Inflammatory macrophage treated with lipopolysaccharide for 4 hours (primary cell): ENCODE data around the gene MLC1.
A peak's percentile ranks its signal among the peaks of the same experiment; 100 is the strongest.
"Not testable (repeated sequence)": the region's sequence is repeated elsewhere in the genome, so short reads cannot be mapped to it uniquely, and the experiment has no call there.

Experiments used
- DNase-seq: peaks from one replicate; pipeline ENCODE4 v3.0.0-alpha.2; 2020

MLC1 gene

DNA sequence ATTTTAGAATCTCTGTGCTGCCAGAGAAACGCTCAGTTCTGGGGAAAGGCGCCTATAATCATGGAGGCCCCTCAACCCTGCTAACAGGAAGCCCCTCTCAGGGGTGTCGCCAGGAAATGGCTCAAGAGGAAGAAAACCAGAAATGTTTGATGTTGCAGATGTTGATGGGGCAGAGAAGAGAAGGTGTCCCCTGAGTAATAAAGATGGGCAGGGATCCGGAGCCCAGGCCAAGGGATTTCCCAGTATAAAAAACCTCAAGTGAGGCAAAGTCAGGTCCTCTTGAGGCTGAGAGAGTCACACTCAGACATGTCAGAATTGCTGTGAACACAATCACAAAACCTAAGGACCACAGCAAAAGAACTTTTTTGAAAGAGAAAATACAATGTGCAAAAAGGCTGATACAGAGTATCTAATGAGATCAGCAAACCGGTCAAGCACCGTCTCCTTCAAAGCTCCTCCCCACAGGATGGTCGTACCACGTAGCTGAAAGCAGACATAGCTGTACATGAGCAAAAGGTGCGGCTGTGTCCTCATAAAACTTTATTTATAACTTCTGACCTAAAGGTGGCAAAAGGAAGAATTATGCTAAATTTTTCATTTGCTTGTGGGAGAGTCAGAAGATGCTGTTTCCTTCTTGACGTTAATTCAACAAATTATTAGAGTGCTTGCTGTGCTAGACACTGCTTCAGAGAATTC is 16.8 kb upstream of the MLC1 start:
- no peak for DNase-seq

DNA sequence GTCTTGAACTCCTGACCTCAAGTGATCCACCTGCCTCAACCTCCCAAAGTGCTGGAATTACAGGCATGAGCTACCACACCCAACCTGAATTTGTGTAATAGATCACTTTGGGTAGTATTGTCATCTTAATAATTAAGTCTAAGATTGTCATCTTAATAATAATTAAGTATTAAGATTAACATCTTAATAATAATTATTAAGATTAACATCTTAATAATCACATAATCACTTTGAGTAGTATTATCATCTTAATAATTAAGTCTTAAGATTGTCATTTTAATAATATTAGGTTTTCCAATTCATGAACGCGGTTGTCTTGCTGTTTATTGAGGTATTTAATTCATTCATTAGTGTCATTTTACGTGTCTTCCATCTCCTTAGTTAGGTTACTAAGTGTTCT is 12.8 kb upstream of the MLC1 start:
- no peak for DNase-seq

- no peak for DNase-seq
Observed at GRCh38 chr22:50092342-50092741, 7.1 kb upstream of the MLC1 start.

GRCh38 chr22:50091092-50091768 is 6.0 kb upstream of the MLC1 start:
- DNase-seq, result no peak

DNA sequence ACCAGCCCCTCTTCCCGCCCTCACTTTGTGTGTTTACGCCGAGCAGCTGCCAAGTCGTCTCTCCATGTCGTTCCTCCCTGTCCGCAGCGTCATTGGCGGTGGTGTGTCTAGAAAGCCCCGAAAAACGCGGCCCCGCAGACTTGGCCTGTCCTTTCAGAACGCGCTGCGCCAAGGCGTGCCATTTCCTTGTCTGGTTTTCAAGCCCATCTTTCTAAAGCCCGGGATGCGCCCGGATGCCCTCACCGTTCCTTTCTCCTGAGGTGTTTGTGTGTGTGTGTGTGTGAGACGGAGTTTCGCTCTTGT is 5.1 kb upstream of the MLC1 start:
- no peak for DNase-seq

DNA sequence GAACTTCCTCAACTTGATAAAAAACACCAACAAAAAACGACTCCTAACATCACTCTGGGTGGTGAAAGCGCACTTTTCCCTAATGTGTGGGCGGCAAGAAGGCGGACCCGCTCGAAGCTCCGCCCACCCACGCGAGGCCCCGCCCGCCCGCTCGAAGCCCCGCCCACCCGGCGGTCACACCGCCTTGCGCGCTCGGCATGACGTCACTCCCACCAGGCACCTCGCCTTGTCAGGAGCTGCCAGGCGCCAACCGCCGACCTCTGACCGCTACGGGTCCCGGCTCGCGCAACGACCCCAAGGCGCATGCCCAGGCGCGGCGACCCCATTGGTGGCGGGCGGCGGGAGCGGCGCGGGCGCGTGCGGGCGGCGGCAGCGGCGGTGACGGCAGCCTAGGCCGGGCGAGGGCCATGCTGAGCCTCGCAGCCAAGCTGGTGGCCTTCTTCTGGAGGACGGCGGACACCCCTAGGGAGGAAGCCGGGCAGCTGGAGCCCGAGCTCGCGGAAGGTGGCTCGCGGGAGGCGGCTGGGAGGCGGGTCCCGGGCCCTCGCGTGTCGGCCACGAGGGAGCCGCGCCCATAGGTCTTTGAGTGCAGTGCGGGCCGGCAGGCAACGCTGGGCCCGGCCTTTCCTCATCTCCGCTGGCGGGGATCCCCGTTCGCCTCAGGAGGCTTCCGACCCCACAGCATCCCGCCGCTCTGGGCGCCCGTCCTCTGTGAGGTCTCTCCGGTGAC is 4.6 kb upstream of the MLC1 start, which contains the start of gene MOV10L1:
MOV10L1 (plus strand) TSS at position 325 of the 730 bp plus-strand sequence; CDS start at position 408, 83 bp downstream.
- peak; percentile 66 for DNase-seq

- no peak for DNase-seq
Observed at GRCh38 chr22:50089231-50089630, 4.0 kb upstream of the MLC1 start.

DNA sequence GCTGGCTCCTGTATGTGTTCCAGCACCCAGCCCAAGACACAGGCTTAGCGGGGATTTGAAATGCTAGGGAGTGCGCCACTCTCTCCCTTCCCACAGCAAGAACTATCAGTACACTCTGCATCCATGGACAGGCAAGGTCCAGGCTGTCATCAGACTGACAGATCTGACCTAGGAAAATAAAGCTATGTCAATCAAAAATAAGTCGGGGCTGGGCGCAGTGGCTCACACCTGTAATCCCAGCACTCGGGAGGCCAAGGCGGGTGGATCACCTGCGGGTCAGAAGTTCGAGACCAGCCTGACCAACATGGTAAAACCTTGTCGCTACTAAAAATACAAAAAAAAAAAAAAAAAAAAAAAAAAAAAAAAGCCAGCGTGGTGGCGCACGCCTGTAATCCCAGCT is 2.9 kb upstream of the MLC1 start:
- no peak for DNase-seq

GRCh38 chr22:50087646-50088045 is 2.4 kb upstream of the MLC1 start:
- no peak for DNase-seq

- DNase-seq, result not testable (repeated sequence)
Observed at GRCh38 chr22:50086975-50087374, 1.7 kb upstream of the MLC1 start.

DNA sequence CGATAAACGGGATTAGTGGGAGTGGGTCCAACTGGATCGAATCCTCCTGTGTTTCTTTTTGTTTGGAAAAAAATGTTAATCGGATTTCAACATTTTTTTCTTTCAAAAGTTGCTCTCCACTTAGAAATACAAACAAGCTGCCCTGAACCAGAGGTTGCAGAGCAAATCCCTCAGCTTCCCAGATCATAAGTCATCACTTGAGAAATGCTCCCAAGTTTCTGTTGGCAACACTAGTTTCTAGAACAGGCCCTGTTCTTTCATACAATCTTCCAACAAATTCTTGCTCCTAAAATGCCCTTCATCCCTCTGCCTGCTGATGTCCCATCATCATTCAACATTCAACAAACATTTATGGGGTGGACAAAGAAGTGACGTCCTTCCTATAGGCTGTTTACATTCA is 1.3 kb upstream of the MLC1 start:
- no peak for DNase-seq

- DNase-seq, result no peak
Observed at GRCh38 chr22:50084614-50085021, 608 bp downstream of the MLC1 start.

DNA sequence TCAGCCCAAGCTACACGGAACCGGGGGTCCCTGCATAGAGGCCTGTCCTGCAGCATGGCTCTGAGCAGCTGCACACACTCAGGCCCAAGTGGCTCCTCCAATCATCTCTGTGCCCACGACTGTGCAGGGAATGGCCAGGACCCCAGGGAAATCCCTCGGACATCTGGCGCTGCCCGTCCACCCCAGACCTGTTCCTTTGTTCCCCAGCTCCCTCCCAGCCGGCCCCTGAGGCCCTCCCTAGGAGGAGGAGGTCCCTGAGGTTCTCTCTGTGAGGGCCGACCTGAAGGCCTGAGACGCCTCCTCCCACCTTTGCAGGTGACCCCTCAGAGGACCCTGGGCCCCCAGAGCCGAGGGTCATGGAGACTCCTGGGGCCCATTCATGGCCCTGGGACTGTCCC is 1.1 kb downstream of the MLC1 start:
- DNase-seq, result no peak

- no peak for DNase-seq
Observed at GRCh38 chr22:50083462-50084079, 1.7 kb downstream of the MLC1 start.

- no peak for DNase-seq
Observed at GRCh38 chr22:50082961-50083461, 2.2 kb downstream of the MLC1 start.

DNA sequence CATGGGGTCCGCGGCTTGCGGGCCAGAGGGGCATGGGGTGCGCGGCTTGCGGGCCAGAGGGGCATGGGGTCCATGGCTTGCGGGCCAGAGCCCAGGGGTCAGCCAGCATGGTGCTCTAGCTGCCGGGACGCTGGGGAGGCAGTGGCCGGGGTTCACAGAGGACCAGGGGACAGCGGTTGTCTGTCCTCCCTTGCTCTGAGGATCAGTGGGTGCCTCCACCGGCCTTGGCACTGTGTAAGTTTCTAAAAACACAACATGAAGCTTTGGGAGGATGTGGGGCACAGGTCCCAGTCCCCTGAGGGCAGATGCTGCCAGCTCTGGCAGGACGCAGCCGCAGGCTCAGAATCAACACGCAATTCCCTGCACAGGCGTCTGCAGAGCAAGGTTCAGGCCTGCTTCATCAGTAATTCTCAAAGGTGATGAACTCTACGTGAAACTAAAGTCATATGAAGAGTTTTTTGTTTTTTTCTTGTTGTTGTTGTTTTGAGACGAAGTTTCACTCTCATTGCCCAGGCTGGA is 3.0 kb downstream of the MLC1 start:
- no peak for DNase-seq

DNA sequence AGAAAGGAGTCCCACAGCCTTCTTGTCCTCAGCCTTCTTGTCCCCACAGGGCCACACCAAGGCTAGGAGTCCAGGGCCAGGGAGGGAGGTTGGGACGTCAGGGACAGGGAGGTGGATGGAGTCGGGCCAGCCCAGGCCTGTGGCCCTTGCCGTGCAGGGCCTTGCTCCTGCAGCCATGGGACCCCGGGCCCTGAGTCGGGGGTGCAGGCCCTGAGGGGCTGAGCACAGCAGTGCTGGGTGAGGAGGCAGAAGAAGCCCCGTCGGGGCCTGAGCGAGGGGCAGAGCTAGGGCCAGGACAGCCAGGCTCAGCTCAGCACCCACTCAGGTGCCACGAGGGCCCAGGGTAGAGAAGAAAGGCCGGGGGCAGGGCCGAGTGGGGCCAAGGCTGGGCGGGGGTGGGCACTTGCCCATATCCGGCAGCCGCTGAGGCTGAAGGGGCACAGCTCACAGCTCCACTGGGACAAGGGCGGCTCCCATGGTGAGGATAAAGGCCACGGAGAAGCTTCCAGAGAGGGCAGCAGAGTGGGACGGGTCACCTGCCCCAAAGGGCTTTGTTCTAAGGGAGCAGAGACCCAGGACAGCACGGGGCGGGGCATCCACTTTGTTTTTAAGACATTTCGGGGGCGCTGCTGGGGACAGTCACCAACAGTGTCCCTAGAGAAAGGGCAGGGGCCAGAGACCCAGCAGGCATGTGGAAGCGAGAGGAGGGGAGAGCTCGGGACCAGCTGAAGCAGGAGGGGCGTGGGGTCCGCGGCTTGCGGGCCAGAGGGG is 3.6 kb downstream of the MLC1 start:
- no peak for DNase-seq

- DNase-seq, result no peak
Observed at GRCh38 chr22:50080077-50080465, 5.2 kb downstream of the MLC1 start.

DNA sequence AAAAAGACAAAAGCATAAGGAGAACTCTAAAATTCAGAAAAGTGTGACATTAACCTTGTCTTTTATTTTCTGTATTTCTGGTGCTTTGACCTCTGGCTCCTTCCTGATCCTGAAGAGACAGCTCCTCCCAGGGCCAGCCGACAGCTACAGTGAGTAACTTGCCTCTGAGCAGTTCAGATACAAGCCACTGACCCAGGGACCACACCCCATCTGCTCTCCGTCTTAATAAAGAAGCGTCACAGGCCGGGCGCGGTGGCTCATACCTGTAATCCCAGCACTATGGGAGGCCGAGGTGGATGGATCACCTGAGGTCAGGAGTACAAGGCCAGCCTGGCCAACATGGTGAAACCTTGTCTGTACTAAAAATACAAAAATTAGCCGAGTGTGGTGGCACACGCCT is 6.5 kb downstream of the MLC1 start:
- DNase-seq, result no peak

- no peak for DNase-seq
Observed at GRCh38 chr22:50078246-50078645, 7.0 kb downstream of the MLC1 start.

DNA sequence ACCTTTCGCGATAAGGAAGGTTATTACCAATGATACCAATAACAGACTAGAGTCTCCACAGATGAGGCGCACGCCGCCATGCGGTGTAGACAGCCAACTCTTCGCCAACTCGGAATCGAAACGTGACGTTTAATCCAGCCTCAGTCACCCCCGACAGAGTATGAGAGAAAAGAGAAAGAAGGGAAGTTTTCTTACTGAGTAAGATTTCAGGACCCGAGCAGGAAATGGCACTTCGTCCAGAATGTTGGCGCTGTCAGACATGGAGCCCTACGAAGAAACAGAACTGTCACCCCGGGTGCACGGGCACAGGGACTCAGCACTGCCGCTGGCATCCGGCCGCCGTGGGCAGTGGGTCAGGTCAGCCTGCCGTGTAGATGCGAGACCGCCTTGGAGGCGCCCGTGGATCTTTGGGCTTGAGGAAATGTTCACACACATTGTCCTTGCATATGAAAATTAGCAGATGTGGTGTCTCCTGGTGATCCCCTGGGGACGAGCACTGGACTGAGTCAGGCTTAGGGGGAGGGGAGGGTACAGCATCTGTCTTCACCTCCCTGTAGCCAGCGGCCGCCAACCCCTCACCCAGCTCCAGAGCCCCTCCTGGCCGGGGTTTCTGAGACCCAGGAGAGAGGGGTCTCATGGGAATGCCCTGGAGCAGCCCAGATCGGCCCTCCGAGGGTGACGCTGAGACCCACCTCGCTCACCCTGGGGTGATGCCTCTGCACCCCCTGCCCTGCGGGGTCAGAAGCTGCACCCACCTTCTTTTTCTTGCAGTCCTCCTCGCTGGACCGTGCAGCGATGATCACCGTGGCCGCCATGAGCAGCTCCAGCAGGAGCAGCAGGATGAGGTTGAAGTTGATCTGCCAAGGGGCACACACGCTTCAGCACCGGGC is 8.3 kb downstream of the MLC1 start:
- DNase-seq, result no peak
